Measurements from ENCODE around the gene C1QTNF1. TPM values are rescaled to one million over a fixed set of nuclear protein-coding genes. Genes with fewer than 3 reads are reported as not detected.

C1QTNF1 gene
- total RNA-seq, 4 donors from 2014 or later: 15.7 to 38.1 (median 23.5) TPM

DNA sequence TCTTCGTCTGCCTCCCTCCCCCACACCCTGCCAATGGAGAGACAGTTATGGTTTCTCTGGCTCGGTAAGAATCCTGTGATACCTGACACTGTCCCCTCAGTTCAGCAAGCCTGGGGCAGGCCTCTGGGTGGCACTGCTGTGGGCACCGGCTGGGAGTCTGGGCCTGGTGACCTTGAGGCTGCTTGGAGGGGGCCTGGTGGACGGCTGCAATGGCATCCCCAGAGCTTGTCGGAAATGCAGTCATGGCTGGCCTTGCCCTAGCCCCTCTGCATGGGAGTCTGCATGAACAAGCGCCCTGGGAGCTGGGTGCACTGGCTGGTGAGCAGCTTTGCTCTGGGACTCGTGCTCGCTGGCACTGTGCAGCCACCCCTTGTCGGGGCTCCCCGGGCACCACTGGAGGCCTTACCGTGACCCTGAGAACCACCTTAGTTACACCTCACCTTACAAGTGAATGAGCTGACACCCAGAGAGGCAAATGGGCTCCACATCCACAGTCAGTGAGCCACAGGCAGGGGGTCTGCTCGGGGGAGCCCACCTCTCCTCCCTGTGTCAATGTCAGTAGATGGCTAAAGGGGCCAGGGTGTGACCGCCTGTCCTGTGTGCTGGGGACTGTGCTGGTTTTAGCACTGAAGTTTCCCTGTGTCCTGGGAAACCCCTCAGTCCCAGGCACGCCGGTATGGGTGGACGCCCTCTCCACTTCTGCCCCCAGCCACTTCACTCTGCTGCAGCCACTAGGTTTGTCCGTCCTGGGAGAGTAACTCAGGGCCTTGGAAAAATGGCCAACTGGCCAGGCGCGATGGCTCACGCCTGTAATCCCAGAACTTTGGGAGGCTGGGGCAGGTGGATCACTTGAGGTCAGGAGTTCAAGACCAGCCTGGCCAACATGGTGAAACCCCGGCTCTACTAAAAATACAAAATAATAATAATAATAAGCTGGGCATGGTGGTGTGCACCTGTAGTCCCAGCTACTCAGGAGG lies 45.7 kb upstream of the C1QTNF1 start:
- no peak for DNase-seq (ENCODE audit: low spot score in 2 of 2)
- Histone ChIP-seq H3K4me1 (peaks cover 55% of the 10 kb centered on the region), H3K27ac (no peak overlapping the region), H3K4me3 (peak overlapping the region; percentile 28), H3K27me3 (no peaks in the 10 kb centered on the region), H3K9me3 (no peaks in the 10 kb centered on the region), H3K36me3 (no peaks in the 10 kb centered on the region)
- no peak for TF ChIP-seq POLR2A (IDR thresholded peaks at IDR 0.05)
- 75% methylated on average over 15 of the region's 21 CpGs for WGBS

DNA sequence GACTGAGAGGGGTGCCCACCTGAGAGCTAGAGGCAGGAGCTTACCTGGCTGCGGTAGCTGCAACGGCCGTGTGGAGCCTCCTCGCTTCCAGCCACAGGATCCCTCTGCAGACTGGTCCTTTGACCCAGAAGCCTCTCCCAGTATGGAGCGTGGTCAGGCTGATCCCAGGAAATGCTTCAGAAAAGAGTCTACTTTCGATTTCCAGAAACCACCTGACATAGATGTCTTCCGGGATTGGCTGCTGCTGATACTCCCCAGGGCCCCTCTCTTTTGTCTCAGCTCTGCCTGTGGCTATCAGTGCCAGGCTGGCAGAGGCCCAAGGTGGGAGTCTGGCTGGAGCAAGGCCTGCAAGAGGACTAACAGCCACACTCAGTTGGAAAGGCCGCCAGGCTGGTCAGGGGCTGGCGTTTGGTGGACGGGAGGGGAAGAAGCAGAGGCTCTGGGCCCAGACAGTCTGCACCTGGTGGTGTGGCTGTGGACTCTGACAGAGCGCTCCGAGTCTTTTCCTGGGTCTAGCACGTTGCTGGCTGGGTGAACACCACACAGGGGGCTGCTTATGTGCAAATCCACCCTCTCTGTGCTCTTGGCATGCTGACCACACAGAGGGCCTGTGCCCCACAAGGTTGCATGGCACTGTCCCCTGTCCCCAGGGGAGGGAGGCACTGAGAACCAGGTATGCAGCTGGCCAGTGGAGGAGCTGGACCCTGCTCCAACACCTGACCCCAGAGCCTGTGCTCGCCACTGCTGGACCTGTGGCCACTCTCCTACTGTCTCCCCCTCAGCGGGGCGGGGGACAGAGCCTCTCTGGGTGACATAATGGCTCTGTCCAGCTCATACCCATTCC lies 44.0 kb upstream of the C1QTNF1 start, which contains the start of gene LGALS3BP:
LGALS3BP (minus strand) TSS at position 144 of the 844 bp plus-strand sequence. CDS start 2,732 bp downstream, outside the sequence.
- Histone ChIP-seq H3K4me3 (peak within 1 kb of the TSS; percentile 28), H3K9me3 (no peaks in the 10 kb centered on the region), H3K27me3 (no peaks in the 10 kb centered on the region), H3K36me3 (no peaks in the 10 kb centered on the region), H3K4me1 (peaks cover 44% of the 10 kb centered on the region), H3K27ac (no peak within 1 kb of the TSS)
- WGBS: 46% methylated on average over 10 of the region's 16 CpGs
- DNase-seq (ENCODE audit: low spot score in 2 of 2): no peak
- TF ChIP-seq POLR2A (IDR thresholded peaks at IDR 0.05): no peak
- no peak for TF ChIP-seq POLR2AphosphoS5 (IDR thresholded peaks at IDR 0.05)
- TF ChIP-seq, protein P1, sequence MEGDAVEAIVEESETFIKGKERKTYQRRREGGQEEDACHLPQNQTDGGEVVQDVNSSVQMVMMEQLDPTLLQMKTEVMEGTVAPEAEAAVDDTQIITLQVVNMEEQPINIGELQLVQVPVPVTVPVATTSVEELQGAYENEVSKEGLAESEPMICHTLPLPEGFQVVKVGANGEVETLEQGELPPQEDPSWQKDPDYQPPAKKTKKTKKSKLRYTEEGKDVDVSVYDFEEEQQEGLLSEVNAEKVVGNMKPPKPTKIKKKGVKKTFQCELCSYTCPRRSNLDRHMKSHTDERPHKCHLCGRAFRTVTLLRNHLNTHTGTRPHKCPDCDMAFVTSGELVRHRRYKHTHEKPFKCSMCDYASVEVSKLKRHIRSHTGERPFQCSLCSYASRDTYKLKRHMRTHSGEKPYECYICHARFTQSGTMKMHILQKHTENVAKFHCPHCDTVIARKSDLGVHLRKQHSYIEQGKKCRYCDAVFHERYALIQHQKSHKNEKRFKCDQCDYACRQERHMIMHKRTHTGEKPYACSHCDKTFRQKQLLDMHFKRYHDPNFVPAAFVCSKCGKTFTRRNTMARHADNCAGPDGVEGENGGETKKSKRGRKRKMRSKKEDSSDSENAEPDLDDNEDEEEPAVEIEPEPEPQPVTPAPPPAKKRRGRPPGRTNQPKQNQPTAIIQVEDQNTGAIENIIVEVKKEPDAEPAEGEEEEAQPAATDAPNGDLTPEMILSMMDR (IDR thresholded peaks at IDR 0.05): no peak
- TF ChIP-seq EP300 (IDR thresholded peaks at IDR 0.05): no peak

DNA sequence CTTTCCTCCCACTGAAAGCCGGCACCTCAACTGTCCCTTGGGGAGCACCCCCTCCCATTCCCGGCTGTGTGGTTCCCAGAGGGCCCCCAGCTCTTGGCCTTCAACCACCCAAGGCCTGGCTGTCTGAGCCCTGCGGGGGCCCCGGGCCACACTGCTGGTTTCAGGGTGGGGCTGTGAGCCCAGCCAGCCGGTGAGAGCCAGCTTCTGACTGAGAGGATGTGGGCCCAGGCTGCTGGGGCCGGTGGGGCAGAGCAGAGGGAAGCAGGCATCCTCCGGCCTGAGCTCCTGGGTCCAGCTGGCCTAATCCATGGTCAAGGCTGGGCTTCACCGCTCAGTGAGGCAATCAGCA lies 43.4 kb upstream of the C1QTNF1 start:
- Histone ChIP-seq H3K36me3 (no peaks in the 10 kb centered on the region), H3K27ac (no peak overlapping the region), H3K27me3 (no peaks in the 10 kb centered on the region), H3K9me3 (no peaks in the 10 kb centered on the region), H3K4me1 (peaks cover 41% of the 10 kb centered on the region), H3K4me3 (no peak overlapping the region)
- TF ChIP-seq EP300 (IDR thresholded peaks at IDR 0.05): no peak
- TF ChIP-seq, protein P1 (IDR thresholded peaks at IDR 0.05): no peak
- 90% methylated on average over 2 of the region's 8 CpGs for WGBS
- no peak for DNase-seq (ENCODE audit: low spot score in 2 of 2)

DNA sequence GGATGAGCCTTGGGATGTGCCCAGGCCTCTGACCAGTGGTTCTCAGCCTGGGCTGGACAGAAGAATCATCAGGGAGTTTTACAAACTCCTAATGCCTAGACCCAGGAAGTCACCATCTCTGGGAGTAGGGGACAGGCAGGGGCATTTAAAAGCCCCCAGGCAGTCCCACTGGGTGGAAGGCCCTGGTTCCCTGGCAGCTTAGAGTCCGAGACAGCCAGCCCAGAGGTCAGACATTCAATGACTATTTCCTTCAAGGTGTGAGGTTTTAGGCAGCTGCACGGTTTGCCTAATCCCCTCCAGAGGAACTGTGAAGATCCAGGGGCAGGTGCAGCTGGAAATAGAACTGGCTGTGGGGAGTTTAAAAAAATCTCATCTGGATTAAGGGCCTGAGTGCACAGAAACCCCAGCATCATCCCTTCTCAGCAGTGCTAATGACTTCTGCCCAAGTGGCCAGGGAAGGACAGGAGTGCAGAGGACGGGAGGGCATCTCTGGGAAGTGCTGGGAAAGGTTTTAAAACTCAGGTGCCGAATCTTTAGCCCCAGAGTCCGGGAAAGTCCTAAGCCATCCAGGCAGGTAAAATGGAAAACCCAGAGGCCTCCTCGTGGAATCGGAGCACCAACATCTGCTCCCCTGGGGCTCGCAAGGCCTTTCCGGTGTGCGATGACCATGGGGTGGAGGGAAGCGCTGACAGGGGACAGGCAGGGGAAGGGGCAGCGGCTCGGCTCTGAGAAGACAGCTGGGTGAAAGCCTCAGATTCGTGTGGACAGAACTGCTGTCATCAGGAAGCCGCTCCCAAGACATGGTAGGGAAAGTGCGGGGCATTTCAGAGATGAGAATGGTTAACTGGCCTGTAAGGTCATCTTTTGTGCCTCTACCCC lies 42.7 kb upstream of the C1QTNF1 start:
- no peaks in the 10 kb centered on the region for H3K27me3 ChIP-seq
- peaks cover 41% of the 10 kb centered on the region for H3K4me1 ChIP-seq
- no peak for TF ChIP-seq EP300 (IDR thresholded peaks at IDR 0.05)
- TF ChIP-seq, protein P1 (IDR thresholded peaks at IDR 0.05): no peak
- no peak for TF ChIP-seq POLR2AphosphoS5 (IDR thresholded peaks at IDR 0.05)
- TF ChIP-seq POLR2A (IDR thresholded peaks at IDR 0.05): no peak
- DNase-seq (ENCODE audit: low spot score in 2 of 2): no peak
- no peaks in the 10 kb centered on the region for H3K36me3 ChIP-seq
- 79% methylated on average over 14 of the region's 16 CpGs for WGBS
- H3K9me3 ChIP-seq: no peaks in the 10 kb centered on the region
- H3K4me3 ChIP-seq: no peak overlapping the region
- H3K27ac ChIP-seq: no peak overlapping the region

DNA sequence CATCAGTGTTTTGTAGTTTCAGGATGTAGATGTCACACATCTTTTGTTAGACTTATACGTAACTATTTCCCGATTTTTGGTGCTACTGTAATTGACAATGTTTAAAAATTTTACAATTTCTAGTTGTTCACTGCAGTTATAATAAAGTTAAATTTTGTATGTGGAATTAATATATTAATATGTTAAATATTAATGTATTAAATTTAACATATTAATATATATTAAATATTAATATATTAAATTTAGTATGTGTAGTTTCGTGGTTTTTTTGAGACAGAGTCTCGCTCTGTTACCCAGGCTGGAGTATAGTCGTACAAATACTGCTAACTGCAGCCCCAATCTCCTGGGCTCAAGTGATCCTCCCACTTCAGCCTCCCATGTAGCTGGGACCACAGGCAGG lies 38.6 kb upstream of the C1QTNF1 start:
- TF ChIP-seq POLR2A (IDR thresholded peaks at IDR 0.05): no peak
- TF ChIP-seq, protein P1 (IDR thresholded peaks at IDR 0.05): no peak
- no peak for TF ChIP-seq EP300 (IDR thresholded peaks at IDR 0.05)
- no peak for TF ChIP-seq POLR2AphosphoS5 (IDR thresholded peaks at IDR 0.05)
- Histone ChIP-seq H3K4me3 (no peak overlapping the region), H3K27me3 (no peaks in the 10 kb centered on the region), H3K4me1 (peaks cover 29% of the 10 kb centered on the region), H3K36me3 (peaks cover 6% of the 10 kb centered on the region), H3K27ac (no peak overlapping the region), H3K9me3 (no peaks in the 10 kb centered on the region)
- DNase-seq (ENCODE audit: low spot score in 2 of 2): no peak
- 91% methylated on average over 5 of the region's 5 CpGs for WGBS

Measured in suprapubic skin (tissue), 4 donors.